GM12874 (cell line): ENCODE results near the gene DHRS2.

ENCODE experiments used
- TF ChIP-seq, protein P1 (sequence below): IDR thresholded peaks from 2 replicates; pipeline ENCODE4 v1.5.1; 2011; ENCODE audit warnings: low read depth, mild to moderate bottlenecking, control low read depth, low read length, moderate library complexity; ENCODE audit not compliant: insufficient read depth

The DHRS2 gene

DNA sequence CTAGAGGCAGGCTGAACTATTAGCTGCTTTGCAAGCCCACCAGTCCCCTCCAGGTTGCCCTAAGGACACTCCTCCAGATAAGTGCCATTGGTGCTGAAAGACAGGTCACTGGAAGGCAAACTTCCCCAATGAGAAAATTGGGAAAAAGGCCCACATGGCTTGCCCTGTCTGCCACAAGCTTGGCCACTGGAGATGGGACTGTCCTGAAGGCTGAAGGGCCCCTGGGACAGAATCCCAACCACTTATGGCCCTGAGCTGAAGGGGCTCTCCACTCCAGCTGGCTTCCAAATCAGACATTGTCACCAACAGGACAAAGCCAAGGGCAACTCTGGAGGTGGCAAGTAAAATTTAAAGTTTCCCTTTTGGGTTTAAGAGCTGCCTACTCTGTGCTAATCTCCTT lies 12.2 kb upstream of the DHRS2 start:
- TF ChIP-seq, protein P1, sequence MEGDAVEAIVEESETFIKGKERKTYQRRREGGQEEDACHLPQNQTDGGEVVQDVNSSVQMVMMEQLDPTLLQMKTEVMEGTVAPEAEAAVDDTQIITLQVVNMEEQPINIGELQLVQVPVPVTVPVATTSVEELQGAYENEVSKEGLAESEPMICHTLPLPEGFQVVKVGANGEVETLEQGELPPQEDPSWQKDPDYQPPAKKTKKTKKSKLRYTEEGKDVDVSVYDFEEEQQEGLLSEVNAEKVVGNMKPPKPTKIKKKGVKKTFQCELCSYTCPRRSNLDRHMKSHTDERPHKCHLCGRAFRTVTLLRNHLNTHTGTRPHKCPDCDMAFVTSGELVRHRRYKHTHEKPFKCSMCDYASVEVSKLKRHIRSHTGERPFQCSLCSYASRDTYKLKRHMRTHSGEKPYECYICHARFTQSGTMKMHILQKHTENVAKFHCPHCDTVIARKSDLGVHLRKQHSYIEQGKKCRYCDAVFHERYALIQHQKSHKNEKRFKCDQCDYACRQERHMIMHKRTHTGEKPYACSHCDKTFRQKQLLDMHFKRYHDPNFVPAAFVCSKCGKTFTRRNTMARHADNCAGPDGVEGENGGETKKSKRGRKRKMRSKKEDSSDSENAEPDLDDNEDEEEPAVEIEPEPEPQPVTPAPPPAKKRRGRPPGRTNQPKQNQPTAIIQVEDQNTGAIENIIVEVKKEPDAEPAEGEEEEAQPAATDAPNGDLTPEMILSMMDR, result no peak

DNA sequence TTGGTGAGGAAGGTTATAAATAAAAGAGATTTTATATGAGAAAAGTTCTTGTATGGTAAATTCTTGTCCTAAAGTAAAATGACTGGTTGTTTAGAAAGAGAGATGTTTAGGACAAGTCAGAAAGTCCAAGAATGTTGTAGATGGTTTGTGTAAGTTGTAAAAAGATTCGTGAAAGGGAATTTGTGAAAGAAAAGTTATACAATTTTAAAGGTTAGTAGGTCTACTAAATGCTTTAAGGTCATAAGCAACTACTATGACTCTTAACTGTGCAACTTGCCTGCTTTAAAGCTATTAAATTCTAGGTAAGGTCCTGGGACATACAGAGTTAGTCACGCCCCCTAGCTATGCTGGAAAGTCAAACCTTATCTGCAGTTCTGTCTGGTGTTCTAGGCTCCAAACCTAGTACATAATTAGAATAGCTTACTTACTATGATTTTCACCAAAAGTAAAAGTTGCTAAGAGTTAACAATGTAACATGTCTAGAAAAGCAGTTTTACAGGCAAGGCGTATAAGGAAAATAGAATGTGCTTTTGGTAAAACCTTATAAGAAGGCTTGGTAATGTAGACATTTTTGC lies 11.2 kb upstream of the DHRS2 start:
- TF ChIP-seq, protein P1, result no peak

DNA sequence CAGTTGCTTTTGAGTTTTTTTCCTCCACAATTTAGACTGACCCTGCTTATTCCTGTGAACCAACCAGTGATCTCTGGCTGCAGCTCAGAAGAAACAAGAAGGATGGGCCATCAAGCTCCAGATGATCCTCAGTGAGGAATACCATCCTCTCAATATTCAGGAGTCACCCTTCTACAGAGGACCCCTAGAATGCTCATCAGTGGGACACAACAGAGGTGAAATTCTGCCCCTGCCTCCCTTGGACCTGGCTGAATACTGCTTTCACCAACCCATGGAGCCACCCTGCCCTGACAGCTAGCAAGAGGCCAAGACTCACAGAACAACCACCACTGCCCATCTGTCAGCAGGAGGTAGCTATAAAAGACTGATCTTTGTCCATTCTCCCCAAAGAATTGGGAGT lies 9.2 kb upstream of the DHRS2 start:
- TF ChIP-seq, protein P1, result no peak

DNA sequence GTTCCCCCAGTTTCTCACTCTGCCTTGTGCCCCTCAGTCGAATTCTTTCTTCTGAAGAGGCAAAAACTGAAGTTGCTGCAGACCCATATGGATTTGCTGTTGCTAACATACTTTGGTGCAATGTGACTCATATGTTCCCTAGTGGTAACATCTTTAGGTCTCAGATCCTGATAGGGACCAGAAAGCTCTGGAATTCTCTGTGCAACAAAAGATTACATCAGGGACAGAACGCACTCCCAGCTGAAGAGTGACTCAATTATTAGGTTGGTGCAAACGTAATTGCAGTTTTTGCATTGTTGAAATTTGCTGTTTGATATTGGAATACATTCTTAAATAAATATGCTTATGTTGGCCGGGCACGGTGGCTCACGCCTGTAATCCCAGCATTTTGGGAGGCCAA lies 8.2 kb upstream of the DHRS2 start:
- TF ChIP-seq, protein P1, result no peak

DNA sequence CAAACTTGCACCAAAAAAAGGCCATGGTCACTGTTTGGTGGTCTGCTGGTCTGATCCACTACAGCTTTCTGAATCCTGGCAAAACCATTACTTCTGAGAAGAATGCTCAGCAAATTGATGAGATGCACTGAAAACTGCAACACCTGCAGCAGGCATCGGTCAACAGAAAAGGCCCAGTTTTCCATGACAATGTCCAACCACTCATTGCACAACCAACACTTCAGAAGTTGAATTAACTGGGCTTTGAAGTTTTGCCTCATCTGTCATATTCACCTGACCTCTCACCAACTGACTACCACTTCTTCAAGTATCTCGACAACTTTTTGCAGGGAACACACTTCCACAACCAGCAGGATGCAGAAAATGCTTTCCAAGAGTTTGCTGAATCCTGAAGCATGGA lies 7.0 kb upstream of the DHRS2 start:
- TF ChIP-seq, protein P1, result no peak

DNA sequence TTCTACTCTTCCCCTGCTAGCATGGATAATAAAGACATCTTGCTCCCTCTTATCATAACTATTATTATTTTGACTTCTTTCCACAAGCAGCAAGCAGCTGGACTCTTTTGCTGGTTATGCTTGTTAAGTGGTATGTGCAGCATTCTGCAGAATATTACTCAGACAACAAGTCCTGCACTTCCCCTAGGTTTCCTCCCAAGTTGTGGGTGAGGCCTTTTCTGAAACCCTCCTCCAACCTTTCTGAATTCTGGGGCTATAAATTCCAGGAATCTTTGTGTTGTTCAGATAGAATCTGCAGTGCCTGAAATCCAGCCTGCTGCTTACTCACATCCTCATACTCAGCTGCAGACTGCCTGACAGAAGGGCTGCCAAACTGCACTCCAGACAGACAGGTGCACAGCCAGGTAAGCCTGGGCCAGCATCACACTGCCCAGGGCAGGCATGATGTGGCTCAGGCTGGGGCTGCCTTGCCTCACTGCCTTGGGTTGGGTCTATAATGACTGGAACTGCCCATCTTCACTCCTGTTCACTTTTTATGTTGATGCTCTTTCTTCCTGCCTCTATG lies 6.2 kb upstream of the DHRS2 start:
- TF ChIP-seq, protein P1, result no peak

DNA sequence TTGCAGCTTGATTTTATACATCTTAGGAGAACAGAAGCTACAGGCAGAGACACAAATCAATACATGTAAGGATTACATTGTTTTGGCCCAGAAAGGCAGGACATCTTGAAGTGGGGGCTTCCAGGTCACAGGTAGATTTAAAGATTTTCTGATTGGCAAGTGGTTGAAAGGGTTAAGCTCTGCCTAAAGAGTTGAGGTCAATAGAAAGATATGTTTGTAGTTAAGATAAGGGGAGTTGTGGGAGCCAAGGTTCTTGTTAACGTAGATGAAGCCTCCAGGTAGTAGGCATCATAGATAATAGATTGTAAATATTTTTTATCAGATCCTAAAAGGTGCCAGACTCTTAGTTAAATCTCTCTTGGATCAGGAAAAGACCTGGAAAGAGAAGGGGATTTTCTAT lies 5.5 kb upstream of the DHRS2 start:
- TF ChIP-seq, protein P1, result no peak
